Stimulated activated CD4-positive, alpha-beta T cell treated with anti-CD3 and anti-CD28 coated beads, Interleukin-1b, Interleukin-23, amount 100 ng/mL, for 4 hours (primary cell): ENCODE results near the gene ZIC4.

Experiments
- DNase-seq, 2 donors: peaks; one replicate each; pipeline ENCODE4 v3.0.0-alpha.2; 2020; ENCODE audit warnings: low read depth in 2 of 2

ZIC4 gene

GRCh38 chr3:147417551-147418295, 11.4 kb upstream of the ZIC4 start:
- DNase-seq = no peak

DNA sequence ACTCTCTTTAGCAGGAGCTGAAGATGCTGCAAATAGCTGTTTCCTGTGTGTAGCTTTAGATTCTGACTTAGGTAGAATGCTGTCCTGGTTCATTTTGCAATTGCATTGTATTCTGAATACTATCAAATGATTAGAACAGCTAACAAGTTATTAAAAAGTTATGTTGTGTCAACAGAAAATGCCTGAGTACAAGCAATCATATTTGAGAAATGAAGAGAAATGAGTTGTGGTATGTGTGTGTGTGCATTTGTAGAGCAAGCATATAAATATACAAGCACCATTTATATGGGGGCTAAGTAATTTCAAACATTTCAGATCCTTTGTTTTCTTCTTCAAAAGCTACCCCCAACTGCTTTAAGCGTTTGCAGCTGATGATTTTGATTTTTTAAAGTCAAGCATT, 10.6 kb upstream of the ZIC4 start:
- no peak for DNase-seq

DNA sequence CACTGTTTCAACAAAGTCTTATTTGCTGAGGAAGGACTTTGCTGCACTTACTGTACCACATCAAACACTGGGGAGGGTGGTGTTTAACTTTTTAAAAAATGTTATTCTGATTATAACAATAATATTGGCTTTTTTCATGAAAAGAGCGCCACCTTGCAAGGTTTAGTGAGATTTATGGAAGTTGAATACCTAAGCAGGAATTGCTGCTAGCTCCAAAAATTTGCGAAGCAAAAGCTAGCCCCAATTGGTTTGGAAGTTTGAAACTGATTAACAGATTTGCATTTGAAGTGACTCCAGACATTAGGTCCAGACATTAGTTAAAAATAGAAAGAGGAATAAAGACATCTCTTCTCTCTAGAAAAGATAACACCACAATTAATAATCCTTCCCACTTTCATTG, 9.5 kb upstream of the ZIC4 start:
- DNase-seq = no peak

GRCh38 chr3:147415286-147415685, 8.9 kb upstream of the ZIC4 start:
- DNase-seq = no peak

DNA sequence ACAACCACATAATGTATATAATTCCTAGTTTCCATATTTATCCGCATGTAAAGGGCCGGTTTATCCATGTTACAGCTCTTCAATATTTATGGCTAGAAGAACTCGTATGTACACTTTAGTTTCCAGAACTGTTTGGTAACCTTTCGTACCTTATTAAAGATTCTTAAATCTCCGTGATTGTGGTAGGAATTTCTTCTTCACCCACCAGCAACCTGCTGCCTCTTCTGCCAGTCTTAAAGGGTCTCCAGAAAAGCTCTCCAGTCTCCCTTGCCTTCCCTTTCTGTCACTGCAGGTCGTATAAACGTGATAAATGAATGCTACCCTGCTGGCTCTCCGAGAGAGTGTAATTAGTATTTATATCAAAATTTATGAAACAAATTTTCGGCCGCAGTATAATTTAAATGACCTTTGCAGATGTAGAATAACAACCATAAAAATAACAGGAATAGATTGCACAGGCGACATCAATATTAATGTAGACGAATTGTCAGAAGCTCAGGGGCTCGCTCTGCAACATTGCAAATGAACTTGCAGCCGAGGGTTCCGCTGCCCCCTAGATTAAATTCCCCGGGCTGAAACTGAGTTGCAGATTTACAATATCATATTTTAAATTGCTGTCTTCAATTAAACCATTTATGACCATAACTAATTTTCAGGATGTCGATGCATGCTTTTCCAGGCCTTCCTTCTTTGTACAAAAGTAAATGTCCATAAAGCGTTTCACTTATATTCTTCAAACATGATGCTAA, 8.2 kb upstream of the ZIC4 start:
- DNase-seq = no peak

DNA sequence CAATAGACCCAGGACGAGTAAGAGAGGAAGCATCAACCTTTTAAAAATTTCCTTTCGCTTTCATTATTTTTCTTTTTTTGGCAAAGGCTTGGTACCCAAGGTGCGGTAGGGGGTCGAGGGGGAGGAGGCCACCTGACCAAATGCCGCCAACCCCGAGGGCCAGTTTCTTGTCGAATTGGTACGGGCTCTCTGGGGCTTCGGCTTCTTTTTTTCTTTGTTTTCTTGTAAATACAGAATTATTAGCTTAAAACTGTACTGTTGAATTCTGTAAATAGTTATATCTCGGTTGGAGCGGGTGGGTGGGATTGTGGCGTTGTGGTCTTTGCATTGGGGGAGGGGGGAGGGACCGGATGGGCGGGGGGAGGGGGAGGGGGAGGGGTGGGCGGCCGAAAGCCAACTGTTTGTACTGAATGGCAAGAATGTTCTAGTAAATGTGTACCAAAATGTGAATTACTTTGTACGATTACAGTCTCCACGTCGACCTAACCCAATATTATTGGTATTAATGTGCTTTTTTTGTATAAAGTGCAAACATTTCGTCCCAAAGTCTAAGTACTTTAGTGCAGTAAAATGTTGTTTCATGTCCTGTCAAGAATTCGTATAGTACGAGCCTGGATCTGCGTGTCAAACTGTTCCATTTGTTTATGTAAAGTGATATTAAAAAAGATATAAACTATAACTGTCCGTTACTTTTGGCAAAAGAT, 7.5 kb upstream of the ZIC4 start:
- no peak for DNase-seq

GRCh38 chr3:147412917-147413685, 6.8 kb upstream of the ZIC4 start:
- DNase-seq = no peak

GRCh38 chr3:147412261-147412916, 6.0 kb upstream of the ZIC4 start:
- DNase-seq = no peak

DNA sequence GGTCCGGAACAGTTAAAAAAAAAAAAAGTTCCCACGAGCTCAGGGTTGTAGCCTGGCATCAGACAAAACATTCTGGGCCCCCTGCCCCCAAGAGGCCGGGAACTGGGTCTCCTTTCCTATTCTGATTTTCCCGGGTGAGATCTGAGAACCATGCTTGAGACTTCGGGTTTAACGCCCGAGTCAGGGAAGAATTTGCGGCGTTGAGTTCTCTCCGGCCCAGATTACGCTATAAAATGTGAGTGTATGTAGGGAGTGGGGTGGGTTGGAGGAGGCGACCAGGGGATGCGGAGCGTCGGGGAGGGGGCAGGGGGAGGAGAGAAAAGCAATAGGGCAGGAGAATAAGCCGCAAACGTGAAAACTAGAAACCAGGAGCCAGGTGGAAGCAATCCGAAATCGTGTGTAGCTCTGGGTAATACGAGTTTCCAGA, 5.5 kb upstream of the ZIC4 start:
- DNase-seq = no peak

DNA sequence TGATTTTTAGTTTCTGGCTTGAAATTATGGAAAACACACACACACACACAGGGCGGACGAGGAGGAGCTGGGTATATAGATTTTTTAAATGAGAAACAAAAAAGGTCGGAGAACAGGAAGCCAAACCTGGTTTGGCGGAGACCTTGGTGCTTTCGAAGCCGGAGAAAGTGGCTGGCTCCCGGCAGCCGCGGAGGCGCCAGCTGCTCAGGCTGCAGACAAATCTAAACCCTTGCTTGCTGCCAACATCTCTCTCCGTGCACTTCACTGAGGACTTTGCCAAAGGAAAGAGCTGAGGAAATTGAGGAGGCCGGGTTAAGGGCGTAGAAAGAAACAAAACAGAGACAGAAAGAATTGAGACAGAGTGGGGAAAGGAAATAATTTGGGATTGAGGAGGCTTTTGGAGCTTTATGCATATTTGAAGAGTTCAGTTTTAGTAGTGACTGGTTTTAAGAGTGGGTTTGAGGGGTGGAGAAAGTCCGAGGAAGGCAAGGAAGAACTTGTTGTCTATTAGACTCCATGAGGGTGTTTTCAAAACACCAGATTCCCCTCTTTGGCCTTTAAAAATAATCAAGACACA, 5.0 kb upstream of the ZIC4 start:
- no peak for DNase-seq

GRCh38 chr3:147410526-147411237, 4.3 kb upstream of the ZIC4 start:
- no peak for DNase-seq

- DNase-seq = no peak
Measured at GRCh38 chr3:147410116-147410525, 3.8 kb upstream of the ZIC4 start.

DNA sequence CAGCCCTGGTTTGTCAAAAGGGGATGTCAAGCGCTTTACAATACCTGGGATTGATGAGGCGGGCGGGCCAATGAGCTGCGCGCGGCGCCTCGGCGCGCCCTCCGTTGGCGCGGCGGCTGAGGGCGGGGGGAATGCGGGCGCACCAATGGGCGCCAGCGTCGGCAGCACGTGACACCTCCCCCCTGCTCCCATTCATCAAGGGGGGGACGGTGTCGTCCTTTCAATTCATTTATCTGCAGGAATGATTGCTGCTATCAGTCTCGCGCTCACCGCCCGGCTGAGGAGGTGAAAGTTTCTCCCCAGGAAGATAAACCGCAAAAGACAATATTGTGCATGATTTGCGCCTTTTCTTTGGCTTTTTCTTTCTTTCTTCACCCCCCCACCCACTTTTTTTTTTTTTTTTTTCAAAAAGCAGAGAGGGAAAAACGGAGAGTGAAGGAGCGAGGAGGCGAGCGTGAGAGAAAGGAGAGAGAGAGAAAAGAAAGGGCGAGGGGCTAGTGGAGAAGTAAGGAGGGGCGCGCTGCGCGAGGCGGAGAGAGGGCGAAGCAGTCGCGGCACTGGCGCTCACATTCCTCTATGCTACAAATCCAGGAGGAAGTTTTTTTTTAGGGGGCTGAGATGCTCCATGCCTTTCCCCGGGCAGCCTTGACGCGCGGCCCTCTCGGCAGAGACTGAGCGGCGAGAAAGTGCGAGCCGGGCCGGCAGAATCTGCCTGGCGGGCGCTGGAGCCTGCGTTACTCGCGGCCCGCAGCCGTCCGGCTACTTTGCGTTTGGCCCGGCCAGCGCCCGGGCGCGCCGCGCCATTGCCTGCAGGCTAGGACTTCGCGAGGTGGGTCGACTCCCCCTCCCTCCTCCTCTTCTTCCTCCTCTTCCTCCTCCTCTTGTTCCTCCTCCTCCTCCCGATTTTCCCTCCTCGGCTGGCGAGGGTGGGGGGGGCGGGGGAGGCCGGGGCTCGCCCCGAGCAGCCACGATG, 3.1 kb upstream of the ZIC4 start, which contains the start of gene ZIC1:
TSS of gene ZIC1 (plus strand) at position 223 of the 973 bp plus-strand sequence. CDS start at position 971, 748 bp downstream.
- DNase-seq = no peak

DNA sequence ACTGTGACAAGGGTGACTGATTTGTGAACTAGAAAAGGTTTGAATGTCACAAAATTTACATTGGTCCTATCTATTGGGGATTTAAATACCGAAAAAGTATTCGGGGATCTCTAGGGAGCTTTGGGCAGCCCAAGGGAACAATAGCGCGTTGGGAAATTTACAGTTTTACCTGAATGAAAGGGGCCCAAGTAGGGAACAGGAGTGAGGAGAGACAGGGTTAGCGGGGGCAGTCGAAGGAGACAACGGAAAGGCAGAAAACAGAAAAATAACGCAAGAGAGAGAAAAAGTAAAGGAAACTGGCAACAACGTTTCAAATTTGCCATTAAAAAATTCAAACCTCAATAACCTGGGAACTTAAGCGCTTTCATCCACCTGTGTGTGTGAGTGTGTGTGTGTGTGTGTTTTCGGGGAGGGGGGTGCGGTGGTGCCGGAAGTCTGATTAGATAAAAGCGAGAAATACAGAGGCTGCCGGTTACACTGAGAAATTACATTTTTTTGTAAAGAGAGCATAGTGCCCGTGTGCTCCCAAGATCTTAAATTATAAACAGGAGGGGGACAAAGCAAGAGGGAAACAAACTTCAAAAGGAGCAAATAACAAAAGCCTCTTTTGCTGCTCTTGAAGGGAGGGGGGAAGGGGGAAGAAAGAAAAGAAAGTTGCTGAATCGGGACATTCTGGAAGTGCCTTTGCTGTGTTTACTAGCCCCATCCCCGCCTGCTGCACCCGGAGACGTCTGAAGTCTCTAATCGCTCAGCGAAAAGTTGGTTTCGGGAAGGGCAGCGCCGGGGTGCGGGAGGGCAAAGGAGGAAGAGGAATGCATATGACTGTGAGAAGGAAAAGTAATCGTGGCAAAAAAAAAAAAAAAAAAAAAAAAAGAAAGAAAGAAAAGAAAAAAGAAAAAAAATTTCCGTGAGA, 2.1 kb upstream of the ZIC4 start:
- no peak for DNase-seq

DNA sequence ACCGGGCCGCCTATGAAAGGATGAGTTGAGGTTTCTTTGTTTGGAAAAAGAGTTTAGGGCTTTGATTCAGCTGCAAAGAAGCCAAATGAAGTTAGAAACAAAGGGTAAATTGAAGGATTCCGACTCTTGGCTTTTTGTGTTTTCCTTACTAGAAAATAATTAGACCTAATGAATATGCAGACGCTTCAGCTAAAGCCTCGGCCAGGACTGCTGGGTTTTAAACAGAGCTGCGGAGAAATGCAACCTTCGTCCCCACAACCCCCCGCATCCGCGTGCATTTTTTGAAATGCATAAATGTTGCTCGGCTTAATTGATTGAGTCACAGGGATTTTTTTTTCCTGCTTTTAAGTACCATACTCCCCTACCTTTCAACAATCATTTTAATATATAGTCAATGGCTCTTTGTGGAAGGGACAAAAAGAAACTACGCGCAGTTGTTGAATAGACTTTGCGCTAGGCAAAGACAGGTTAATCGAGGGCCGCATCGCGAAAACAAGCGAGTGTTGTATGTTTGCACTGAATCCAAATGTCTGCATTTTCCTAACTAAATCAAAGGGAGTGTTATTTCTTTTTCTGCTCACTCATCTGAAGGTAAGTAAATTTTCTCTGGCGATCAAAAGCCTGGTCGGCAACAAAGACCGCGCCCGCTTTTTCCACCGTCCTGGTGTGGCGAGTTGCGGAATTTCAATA, 1.3 kb upstream of the ZIC4 start:
- DNase-seq = no peak

DNA sequence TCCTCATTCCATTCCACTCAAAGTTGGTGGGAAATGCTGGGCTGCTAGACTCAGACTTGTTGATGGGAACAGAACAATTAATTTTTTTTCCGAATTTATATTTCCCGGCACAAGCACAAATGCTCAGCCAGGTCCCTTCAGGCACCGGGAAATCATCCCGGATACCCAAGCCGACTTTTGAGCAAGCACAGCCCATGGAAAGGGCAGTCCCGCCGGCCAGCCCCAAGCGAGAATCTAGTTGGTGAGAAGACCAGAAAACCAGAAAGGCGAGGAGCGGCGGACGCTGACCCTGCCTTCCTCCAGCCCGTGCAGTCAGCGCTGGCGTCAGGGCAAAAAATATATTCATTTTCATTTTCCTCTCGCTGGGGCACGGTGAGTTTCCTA, 763 bp upstream of the ZIC4 start:
- DNase-seq = no peak

DNA sequence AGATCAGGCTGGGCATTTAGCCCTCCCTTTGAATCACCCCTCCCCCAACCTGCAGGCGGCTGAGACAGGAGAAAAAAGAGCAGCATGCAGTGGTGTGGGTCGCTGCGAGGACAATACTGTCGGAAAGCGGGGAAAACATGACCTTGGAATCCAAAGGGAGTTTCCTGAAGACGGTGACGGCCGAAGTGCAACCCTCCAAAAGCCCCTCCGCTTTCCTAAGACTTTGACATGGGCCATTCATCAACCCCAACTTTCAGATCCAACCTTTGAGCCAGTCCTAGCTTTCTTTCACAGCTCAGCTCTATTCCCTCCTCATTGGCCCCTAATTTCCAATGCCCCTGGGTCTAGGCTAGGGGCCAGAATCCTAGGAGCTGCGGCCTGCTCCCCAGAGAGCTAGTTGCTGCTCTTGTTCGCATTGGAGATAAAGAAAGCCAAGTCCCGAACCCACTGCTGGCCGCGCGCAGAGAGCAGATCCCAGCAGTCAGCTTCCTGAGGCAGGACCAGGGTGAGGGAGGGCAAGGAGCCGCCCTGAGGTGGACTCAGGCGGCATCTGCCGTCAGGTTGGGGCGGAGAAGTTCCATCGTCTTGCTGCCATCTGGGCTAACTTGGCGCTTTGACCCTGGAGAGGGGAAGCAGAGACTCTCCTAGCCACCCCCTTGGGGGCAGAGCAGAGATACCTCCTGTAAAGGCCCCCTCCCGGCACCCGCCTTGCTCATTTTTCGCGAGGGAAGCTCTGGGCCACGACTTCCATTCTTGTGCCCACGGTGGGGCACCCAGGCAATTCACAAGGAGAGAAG, 914 bp downstream of the ZIC4 start:
- DNase-seq = no peak
